ENCODE results near the gene ZNF423. TPM values are rescaled to one million over a fixed set of nuclear protein-coding genes. Genes with fewer than 3 reads are reported as not detected.

The ZNF423 gene
- total RNA-seq, 1 donor from 2014 or later: 0.69 TPM

GRCh38 chr16:49848530-49848929, 7.4 kb downstream of the ZNF423 start:
- TF ChIP-seq, protein P1, sequence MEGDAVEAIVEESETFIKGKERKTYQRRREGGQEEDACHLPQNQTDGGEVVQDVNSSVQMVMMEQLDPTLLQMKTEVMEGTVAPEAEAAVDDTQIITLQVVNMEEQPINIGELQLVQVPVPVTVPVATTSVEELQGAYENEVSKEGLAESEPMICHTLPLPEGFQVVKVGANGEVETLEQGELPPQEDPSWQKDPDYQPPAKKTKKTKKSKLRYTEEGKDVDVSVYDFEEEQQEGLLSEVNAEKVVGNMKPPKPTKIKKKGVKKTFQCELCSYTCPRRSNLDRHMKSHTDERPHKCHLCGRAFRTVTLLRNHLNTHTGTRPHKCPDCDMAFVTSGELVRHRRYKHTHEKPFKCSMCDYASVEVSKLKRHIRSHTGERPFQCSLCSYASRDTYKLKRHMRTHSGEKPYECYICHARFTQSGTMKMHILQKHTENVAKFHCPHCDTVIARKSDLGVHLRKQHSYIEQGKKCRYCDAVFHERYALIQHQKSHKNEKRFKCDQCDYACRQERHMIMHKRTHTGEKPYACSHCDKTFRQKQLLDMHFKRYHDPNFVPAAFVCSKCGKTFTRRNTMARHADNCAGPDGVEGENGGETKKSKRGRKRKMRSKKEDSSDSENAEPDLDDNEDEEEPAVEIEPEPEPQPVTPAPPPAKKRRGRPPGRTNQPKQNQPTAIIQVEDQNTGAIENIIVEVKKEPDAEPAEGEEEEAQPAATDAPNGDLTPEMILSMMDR (conservative IDR thresholded peaks at IDR 0.05; ENCODE audit: low read depth, low read length): no peak
- H3K4me3 ChIP-seq (ENCODE audit: low read depth, low read length): no peak overlapping the region

DNA sequence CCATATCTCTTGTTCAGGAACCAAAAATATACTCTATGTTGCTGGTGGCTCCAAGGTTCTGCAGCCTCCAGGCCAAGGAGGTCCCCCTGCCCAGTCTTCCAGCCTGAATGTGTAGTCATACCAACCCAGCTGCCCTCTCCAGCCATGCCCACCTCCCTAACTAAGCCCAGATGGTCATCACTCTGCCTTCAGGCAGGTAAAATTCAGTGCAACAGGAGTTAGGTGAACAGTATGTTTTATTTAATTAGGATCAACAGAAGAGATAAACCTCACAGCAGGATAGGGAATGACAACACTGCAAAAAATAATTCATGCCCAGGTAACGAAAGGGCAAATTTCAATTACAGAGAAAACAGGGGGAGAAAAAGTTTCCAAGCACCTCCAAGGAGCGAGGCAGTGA, 9.1 kb downstream of the ZNF423 start:
- no peak for DNase-seq (ENCODE audit: low read depth)
- no peak overlapping the region for H3K4me3 ChIP-seq (ENCODE audit: low read depth, low read length)
- TF ChIP-seq, protein P1 (conservative IDR thresholded peaks at IDR 0.05; ENCODE audit: low read depth, low read length): no peak

More at GRCh38 chr16:49848530-49848929, 7.4 kb downstream of the ZNF423 start:
- DNase-seq (ENCODE audit: low read depth): no peak

- no peak overlapping the region for H3K4me3 ChIP-seq (ENCODE audit: low read depth, low read length)
- TF ChIP-seq, protein P1 (conservative IDR thresholded peaks at IDR 0.05; ENCODE audit: low read depth, low read length): no peak
- no peak for DNase-seq (ENCODE audit: low read depth)
Measured at GRCh38 chr16:49844359-49844758, 11.6 kb downstream of the ZNF423 start.

DNA sequence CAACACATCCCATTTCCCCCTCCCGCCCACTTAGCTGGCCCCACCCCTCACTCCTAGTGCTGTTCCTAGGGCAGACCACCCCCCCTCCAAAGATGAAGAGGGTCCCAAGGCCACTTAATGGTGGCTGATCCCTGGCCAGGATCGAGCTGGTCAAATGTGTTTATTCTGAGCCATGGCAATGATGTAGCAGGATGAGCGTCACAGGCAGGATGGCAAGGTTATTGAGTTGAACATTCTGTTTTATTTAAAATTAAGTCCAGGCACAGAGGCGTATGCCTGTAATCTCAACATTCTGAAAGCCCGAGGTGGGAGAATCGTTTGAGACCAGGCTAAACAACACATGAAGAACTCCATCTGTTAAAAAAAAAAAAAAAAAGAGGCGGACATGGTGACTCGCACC, 12.2 kb downstream of the ZNF423 start:
- H3K4me3 ChIP-seq (ENCODE audit: low read depth, low read length): no peak overlapping the region
- TF ChIP-seq, protein P1 (conservative IDR thresholded peaks at IDR 0.05; ENCODE audit: low read depth, low read length): no peak
- DNase-seq (ENCODE audit: low read depth): no peak

- no peak overlapping the region for H3K4me3 ChIP-seq (ENCODE audit: low read depth, low read length)
- TF ChIP-seq, protein P1 (conservative IDR thresholded peaks at IDR 0.05; ENCODE audit: low read depth, low read length): no peak
- DNase-seq (ENCODE audit: low read depth): no peak
Measured at GRCh38 chr16:49842972-49843371, 12.9 kb downstream of the ZNF423 start.

DNA sequence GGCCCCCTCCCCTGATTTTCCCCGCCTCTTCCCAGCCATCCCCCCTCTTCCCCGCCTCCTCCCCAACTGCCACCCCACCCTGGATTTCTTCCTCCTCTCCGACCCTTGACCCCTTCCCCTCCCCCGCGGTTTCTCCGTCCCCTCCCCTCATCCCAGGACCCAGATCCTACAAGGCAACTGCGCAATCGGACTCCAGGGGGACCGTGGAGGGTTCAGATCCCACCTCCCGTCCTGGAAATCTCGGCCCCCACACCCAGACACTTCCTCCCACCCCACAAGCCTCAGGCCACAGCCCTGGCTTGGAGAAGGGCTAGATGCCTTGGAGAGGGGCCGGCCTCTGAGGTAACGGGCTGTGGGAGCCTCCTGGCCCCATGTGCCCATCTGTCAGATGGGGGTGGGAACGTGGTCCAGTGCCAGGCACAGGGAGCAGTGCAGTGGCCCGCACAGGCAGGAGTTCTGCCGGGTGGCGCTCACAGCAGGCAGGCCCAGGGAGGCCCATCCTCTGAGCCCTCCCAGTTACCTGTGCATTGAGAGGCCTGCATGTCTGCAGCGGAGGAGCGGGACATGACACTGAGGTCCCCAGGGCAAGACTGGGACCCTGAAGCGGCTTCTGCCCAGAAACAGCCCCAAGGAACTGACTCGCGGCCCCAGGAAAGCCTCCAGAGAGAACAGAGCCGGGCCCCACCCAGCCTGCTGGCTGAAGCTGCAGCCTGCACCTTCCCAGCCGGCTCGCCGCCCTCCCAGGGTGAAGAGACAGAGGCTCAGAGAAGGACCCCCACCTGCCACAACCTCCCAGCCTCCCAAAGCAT, 16.7 kb downstream of the ZNF423 start:
- H3K4me3 ChIP-seq (ENCODE audit: low read depth, low read length): no peak overlapping the region
- TF ChIP-seq, protein P1 (conservative IDR thresholded peaks at IDR 0.05; ENCODE audit: low read depth, low read length): no peak
- DNase-seq (ENCODE audit: low read depth): no peak
